GM19193 (cell line): ENCODE data around the gene TOP1.

Experiments used
- POLR2A ChIP-seq: IDR thresholded peaks from 4 replicates; pipeline ENCODE4 v1.6.1; 2011; ENCODE audit not compliant: insufficient read depth, insufficient read length; ENCODE audit errors: extremely low read depth

TOP1 gene

DNA sequence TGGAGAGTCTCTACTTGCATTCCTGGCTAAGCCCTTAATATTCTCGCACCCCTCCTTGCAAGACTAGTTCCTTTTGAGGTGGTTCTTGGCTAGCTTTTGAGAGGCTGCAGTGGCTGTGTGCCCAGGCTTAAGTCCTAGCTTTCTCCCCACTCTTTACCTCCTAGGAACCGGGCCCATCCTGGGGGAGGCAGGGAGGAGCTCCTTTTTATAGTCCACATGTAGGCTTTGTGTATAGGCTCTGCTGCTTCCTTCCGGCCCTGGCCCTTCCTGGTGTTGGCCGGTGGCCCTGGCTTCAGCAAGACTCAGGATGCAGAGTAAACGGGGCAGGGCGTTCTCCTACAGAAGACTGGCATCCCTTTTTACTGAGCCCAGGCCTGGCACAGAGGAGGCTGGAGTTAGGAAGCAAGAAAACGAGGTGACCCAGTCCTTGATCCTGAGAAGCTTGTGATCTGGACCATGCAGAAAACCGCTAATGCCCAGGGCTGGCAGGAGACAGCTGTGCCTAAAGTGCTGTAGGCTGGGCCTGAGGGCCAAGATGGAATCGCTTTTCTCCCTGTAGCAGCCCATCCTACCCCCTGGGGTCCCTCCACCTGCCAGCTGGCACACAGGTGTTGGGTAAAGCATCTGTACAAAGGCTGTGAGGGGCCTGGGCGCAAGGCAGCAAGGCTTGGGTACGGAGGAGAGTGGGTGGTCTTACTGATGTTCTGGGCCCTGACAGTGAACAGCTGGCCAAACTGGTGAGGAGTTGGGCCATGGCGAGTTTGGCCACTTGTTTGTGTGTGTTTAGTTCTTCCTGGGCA lies 117.4 kb downstream of the TOP1 start:
- TF ChIP-seq POLR2A: no peak

- TF ChIP-seq POLR2A: no peak
Observed at GRCh38 chr20:41147767-41148191, 119.2 kb downstream of the TOP1 start.

- no peak for TF ChIP-seq POLR2A
Observed at GRCh38 chr20:41148942-41149341, 120.3 kb downstream of the TOP1 start.

- TF ChIP-seq POLR2A: no peak
Observed at GRCh38 chr20:41150664-41151063, 122.0 kb downstream of the TOP1 start.

DNA sequence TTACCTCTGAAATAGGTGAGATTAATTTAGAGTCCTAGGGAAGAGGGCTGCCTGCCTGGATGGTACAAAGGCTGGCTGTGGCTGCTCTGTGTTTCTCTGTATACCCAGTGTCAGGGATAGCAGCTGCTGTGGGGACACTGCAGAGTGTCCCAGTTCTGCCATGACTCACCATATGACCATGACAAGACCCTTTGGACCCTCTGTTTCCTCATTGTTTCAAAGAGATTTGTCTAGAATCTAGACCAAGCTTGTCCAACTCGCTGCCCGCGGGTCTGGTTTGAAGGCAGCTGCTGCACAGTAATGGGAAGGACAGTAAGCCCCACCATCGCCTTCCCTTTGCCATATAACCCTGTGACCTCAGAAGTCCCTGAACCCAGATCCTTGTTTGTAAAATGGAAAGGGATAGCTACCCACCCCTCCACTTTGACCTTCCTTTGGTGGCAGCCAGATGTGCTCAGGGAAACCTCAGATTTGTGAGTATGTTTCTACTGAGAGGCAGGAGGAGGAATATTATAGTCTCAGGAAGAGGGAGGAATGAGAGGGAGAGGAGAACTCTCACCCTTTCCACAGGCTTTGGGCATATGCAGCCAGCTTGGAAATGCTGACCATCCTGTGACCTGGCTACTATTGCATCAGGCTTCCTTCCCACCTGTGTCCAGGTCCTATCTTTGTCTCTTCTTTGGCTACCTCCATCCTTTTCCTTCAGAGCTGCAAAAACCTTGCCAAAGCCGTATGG lies 122.7 kb downstream of the TOP1 start:
- no peak for TF ChIP-seq POLR2A

GRCh38 chr20:41152108-41152757 lies 123.6 kb downstream of the TOP1 start:
- no peak for TF ChIP-seq POLR2A

- TF ChIP-seq POLR2A: no peak
Observed at GRCh38 chr20:41154436-41155176, 126.0 kb downstream of the TOP1 start.

- no peak for TF ChIP-seq POLR2A
Observed at GRCh38 chr20:41155261-41155660, 126.6 kb downstream of the TOP1 start.

GRCh38 chr20:41158082-41158625 lies 129.5 kb downstream of the TOP1 start:
- TF ChIP-seq POLR2A: no peak

GRCh38 chr20:41159547-41159946 lies 130.9 kb downstream of the TOP1 start:
- TF ChIP-seq POLR2A: no peak

DNA sequence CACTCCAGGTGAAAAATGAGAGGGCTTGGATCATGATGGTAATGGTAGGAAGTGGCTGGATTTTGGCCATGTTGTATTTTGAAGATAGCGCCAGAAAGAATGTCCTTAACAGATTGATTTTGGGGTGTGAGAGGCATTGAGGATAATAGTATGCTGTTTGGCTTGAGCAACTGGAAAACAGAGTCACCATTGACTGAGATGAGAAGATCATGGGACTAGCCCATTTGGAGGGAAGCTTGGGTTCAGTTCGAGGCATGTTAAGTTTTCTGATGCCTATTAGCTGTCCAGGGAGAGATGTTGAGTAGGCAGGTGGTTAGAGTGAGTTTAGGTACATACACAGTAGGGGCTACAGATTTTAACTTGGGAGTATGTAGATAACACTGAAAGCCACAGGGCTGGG lies 132.1 kb downstream of the TOP1 start:
- no peak for TF ChIP-seq POLR2A

GRCh38 chr20:41161886-41162285 lies 133.3 kb downstream of the TOP1 start:
- no peak for TF ChIP-seq POLR2A

DNA sequence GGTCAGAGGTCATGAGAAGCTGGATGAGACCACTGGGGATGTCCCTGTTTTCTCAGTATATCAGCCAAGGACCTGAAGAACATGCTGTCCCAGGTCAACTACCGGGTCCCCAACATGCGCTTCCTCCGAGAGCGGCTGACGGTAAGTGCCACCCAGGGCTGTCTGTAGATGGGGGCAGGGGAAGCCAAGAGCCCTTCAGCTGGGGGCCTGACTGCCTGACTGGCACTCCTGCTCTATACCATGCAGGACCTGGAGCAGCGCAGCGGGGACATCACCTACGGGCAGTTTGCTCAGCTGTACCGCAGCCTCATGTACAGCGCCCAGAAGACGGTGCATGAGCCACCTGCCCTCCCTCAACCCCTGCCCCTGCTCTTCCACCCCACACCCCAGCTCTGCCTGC lies 133.8 kb downstream of the TOP1 start:
- TF ChIP-seq POLR2A: no peak

GRCh38 chr20:41163821-41164220 lies 135.2 kb downstream of the TOP1 start:
- no peak for TF ChIP-seq POLR2A
